Activated B cell treated with CpG ODN at 0.5 μM for 24 hours (primary cell): ENCODE results near the gene BAHCC1. TPM values are rescaled to one million over a fixed set of nuclear protein-coding genes. Genes with fewer than 3 reads are reported as not detected.

Source experiments
- ATAC-seq: fragments of 200-7000 bp; cut with Tn5 transposase; one replicate; pipeline ENCODE4 v1.10.0; 2021; ENCODE audit warnings: low read depth, mild to moderate bottlenecking, moderate library complexity
- CTCF ChIA-PET: fragments of 350-600 bp; sonication (Branson Sonifier 250); formaldehyde crosslinking; loops from one replicate; lab custom pipeline; 2021; ENCODE audit warnings: antibody characterized with exemption; lab: Charles Lee
- POLR2A ChIA-PET: fragments of 350-600 bp; sonication (Branson Sonifier 250); formaldehyde crosslinking; loops from one replicate; lab custom pipeline; 2021; ENCODE audit warnings: antibody characterized with exemption; lab: Charles Lee
- DNase-seq: peaks from one replicate; pipeline ENCODE4 v3.0.0; 2022
- H3K27ac Mint-ChIP-seq: one replicate; pipeline ENCODE4 v1.8.0; 2020; ENCODE audit warnings: mixed read lengths
- H3K27me3 Mint-ChIP-seq: one replicate; pipeline ENCODE4 v1.8.0; 2021; ENCODE audit warnings: mixed read lengths
- H3K36me3 Mint-ChIP-seq: one replicate; pipeline ENCODE4 v1.8.0; 2021; ENCODE audit warnings: low read depth, mixed read lengths
- H3K4me1 Mint-ChIP-seq: one replicate; pipeline ENCODE4 v1.8.0; 2021; ENCODE audit warnings: mixed read lengths
- H3K4me3 Mint-ChIP-seq: one replicate; pipeline ENCODE4 v1.8.0; 2020; ENCODE audit warnings: mild to moderate bottlenecking, mixed read lengths
- H3K9me3 Mint-ChIP-seq: one replicate; pipeline ENCODE4 v1.8.0; 2020; ENCODE audit warnings: mixed read lengths
- CTCF ChIP-seq: fragments of 200-600 bp; IDR thresholded peaks from one replicate; pipeline ENCODE4 v1.8.0; 2022; ENCODE audit warnings: antibody characterized with exemption, mild to moderate bottlenecking
- intact Hi-C: fragments of 100-400 bp; cut with micrococcal nuclease; formaldehyde crosslinking; loops from one replicate; pipeline ENCODE4 v1.15.1; 2024
- total RNA-seq: library from RNA; stranded (reverse); gene quantifications from 2 replicates; pipeline ENCODE4 v1.2.3, GENCODE V29; 2022

Gene BAHCC1
- total RNA-seq, 1 donor from 2014 or later: 0.13 TPM

- Mint-ChIP-seq H3K27ac (no peak overlapping the region), H3K36me3 (no peaks in the 10 kb centered on the region), H3K9me3 (no peaks in the 10 kb centered on the region), H3K4me3 (no peak overlapping the region), H3K4me1 (peaks cover 9% of the 10 kb centered on the region), H3K27me3 (peaks cover 6% of the 10 kb centered on the region)
- ChIA-PET POLR2A (interaction anchor here (0.6 kb wide), 1 partner anchor 226 kb away, joined by 3 read pairs; the partner anchor contains the start of gene CEP131), CTCF (no interaction called here)
- ATAC-seq (no peak), DNase-seq (no peak)
- intact Hi-C loops: no loop called here
- no peak for TF ChIP-seq CTCF
These were observed 53.2 kb downstream of the BAHCC1 start for GRCh38 chr17:81448442-81448841.

GRCh38 chr17:81448950-81449349 is 53.7 kb downstream of the BAHCC1 start:
- Mint-ChIP-seq H3K4me3 (no peak overlapping the region), H3K4me1 (peaks cover 13% of the 10 kb centered on the region), H3K27me3 (peaks cover 6% of the 10 kb centered on the region), H3K27ac (no peak overlapping the region), H3K36me3 (no peaks in the 10 kb centered on the region), H3K9me3 (no peaks in the 10 kb centered on the region)
- DNase-seq (no peak), ATAC-seq (no peak)
- ChIA-PET CTCF (no interaction called here), POLR2A (no interaction called here)
- intact Hi-C loops: no loop called here
- TF ChIP-seq CTCF: no peak

GRCh38 chr17:81449351-81449750 is 54.1 kb downstream of the BAHCC1 start:
- peaks cover 6% of the 10 kb centered on the region for H3K27me3 Mint-ChIP-seq
- DNase-seq (no peak), ATAC-seq (no peak)
- ChIA-PET CTCF (no interaction called here), POLR2A (no interaction called here)
- H3K4me3 Mint-ChIP-seq: no peak overlapping the region
- H3K4me1 Mint-ChIP-seq: peaks cover 16% of the 10 kb centered on the region
- intact Hi-C loops: no loop called here
- no peaks in the 10 kb centered on the region for H3K36me3 Mint-ChIP-seq
- no peak overlapping the region for H3K27ac Mint-ChIP-seq
- no peaks in the 10 kb centered on the region for H3K9me3 Mint-ChIP-seq
- TF ChIP-seq CTCF: no peak

GRCh38 chr17:81451823-81452222 is 56.6 kb downstream of the BAHCC1 start:
- intact Hi-C loops: no loop called here
- Mint-ChIP-seq H3K9me3 (no peaks in the 10 kb centered on the region), H3K4me3 (no peak overlapping the region), H3K4me1 (peaks cover 22% of the 10 kb centered on the region), H3K36me3 (no peaks in the 10 kb centered on the region), H3K27me3 (peaks cover 6% of the 10 kb centered on the region), H3K27ac (no peak overlapping the region)
- CTCF ChIA-PET: no interaction called here
- POLR2A ChIA-PET: no interaction called here
- TF ChIP-seq CTCF: no peak
- ATAC-seq (no peak), DNase-seq (no peak)

GRCh38 chr17:81452551-81452950 is 57.3 kb downstream of the BAHCC1 start:
- ATAC-seq: no peak
- Mint-ChIP-seq H3K9me3 (no peaks in the 10 kb centered on the region), H3K27ac (no peak overlapping the region), H3K4me1 (peaks cover 22% of the 10 kb centered on the region), H3K36me3 (no peaks in the 10 kb centered on the region), H3K4me3 (no peak overlapping the region), H3K27me3 (peaks cover 6% of the 10 kb centered on the region)
- POLR2A ChIA-PET: no interaction called here
- no peak for DNase-seq
- intact Hi-C loops: no loop called here
- CTCF ChIA-PET: no interaction called here
- TF ChIP-seq CTCF: no peak
